PFSK-1 (cell line): Measurements from ENCODE around the gene TTN.

Experiments
- FOXP2 ChIP-seq: optimal IDR thresholded peaks from 2 replicates; pipeline ENCODE3; 2011; ENCODE audit warnings: borderline replicate concordance, control low read depth, inconsistent platforms; ENCODE audit not compliant: insufficient read depth; ENCODE audit errors: extremely low read length, extremely low read depth
- POLR2AphosphoS5 ChIP-seq: IDR thresholded peaks from 2 replicates; pipeline ENCODE4 v1.6.1; 2012; ENCODE audit warnings: low read depth, mild to moderate bottlenecking, control low read depth, low read length, moderate library complexity
- REST ChIP-seq, 2 experiments: IDR thresholded peaks; 2 replicates each; pipeline versions ENCODE4 v1.6.1 to v1.8.0; 2011 to 2012; ENCODE audit warnings: low read depth in 2 of 2, low read length in 2 of 2, control low read depth in 1 of 2, inconsistent platforms in 1 of 2, mild to moderate bottlenecking in 1 of 2, moderate library complexity in 1 of 2; ENCODE audit not compliant: insufficient read depth in 1 of 2
- SIN3A ChIP-seq: IDR thresholded peaks from 2 replicates; pipeline ENCODE4 v1.6.1; 2012; ENCODE audit warnings: mild to moderate bottlenecking, low read length, moderate library complexity, borderline replicate concordance; ENCODE audit not compliant: insufficient read depth
- TAF1 ChIP-seq: IDR thresholded peaks from 2 replicates; pipeline ENCODE4 v1.6.1; 2012; ENCODE audit warnings: low read length, control low read depth, borderline replicate concordance; ENCODE audit not compliant: insufficient read depth

TTN gene

GRCh38 chr2:178478130-178478438 is 329.1 kb downstream of the TTN start:
- no peak for TF ChIP-seq FOXP2
- TF ChIP-seq SIN3A, result no peak
- TF ChIP-seq TAF1, result no peak
- TF ChIP-seq REST (IDR thresholded peaks at IDR 0.05; ENCODE audit: insufficient read depth in 1 of 2, low read depth in 2 of 2, low read length in 2 of 2), result no peak
- no peak for TF ChIP-seq POLR2AphosphoS5

GRCh38 chr2:178477443-178478129 is 329.6 kb downstream of the TTN start:
- no peak for TF ChIP-seq FOXP2
- TF ChIP-seq SIN3A, result no peak
- TF ChIP-seq REST (IDR thresholded peaks at IDR 0.05; ENCODE audit: insufficient read depth in 1 of 2, low read depth in 2 of 2, low read length in 2 of 2), result no peak
- TF ChIP-seq TAF1, result no peak
- TF ChIP-seq POLR2AphosphoS5, result no peak

DNA sequence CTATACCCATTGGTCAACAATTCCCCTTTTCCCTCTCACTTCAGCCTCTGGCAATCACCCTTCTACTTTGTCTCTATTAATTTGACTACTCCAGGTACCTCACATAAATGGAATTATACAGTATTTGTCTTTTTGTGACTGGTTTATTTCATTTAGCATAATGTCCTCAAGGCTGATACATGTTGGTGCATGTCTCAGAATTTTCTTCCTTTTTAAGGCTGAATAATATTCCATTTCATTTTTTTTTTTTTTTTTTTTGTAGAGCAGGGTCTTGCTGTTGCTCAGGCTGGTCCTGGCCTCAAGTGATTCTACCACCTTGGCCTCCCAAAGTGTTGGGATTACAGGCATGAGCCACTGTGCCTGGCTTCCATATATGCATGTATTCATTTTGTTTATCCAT is 330.7 kb downstream of the TTN start:
- TF ChIP-seq POLR2AphosphoS5, result no peak
